Stimulated activated CD4-positive, alpha-beta T cell treated with anti-CD3 and anti-CD28 coated beads, Interleukin-1b, Interleukin-23, amount 100 ng/mL, for 1 hour (primary cell): ENCODE data around the gene PACC1.

Source experiments
- DNase-seq, 2 donors: peaks; one replicate each; pipeline ENCODE4 v3.0.0-alpha.2; 2020; ENCODE audit warnings: low read depth in 2 of 2

Gene PACC1

GRCh38 chr1:212414328-212415106 lies at the start of gene PACC1:
Gene PACC1, minus strand, starts transcription at chr1:212414886. Its CDS starts 129 bp downstream, at chr1:212414757.
- DNase-seq, result peak; percentile 63 to 68

DNA sequence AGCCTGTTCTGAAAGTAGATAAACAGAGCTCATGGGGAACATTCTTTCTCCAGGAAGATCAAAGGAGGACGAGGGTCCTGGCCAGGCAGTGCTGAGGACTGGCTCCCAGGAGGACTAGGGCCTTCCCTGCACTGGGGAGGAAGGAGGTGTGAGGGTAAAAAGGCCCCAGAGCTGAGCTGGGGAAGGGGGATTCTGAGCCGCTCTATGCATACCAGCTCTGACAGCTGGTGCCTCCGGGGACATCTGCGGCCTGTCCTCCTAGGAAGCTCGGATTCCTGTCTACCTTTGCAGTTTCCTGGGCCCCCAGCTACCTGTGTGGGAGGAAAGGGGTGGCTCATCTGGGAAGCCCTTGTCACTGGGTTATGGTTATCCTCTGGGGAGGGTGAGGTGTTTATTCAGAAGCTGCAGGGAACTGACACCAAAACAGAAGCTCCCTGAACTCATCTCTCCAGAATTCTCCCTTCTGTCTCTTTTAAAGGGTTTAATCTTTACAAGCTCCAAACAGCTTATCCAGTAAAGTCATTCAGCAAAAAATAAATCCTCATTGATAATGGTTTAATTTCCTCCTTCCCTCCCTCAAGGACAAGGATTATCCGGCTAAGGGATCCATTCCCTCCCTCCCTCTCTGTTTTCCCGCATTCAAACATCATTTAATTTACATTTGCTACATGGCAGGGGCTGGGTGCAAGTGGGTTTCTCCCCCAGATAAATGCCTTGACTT lies 49.0 kb upstream of the PACC1 start:
- DNase-seq, result no peak

- DNase-seq, result no peak
Measured at GRCh38 chr1:212461916-212462660, 47.4 kb upstream of the PACC1 start.

DNA sequence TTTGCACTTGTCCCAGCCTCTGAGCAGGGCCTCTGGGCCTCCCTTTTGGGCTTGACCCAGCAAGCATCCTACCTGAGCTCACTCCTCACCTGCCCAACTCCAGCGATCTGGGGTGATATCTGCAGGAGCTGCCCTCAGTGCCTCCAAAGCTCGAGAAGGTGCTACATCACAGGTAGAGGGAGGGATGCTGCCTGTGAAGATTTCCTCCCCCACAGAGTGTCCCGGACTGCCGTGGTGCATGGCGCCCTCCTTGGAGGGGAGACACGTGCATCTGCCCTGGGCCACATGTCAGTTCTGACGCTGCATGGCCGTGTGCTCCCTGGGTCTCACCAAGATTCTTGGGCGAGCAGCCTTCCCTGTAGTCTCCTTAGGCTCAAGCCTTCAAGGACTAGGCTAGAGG lies 45.7 kb upstream of the PACC1 start:
- no peak for DNase-seq

GRCh38 chr1:212459656-212460055 lies 45.0 kb upstream of the PACC1 start:
- DNase-seq, result no peak

DNA sequence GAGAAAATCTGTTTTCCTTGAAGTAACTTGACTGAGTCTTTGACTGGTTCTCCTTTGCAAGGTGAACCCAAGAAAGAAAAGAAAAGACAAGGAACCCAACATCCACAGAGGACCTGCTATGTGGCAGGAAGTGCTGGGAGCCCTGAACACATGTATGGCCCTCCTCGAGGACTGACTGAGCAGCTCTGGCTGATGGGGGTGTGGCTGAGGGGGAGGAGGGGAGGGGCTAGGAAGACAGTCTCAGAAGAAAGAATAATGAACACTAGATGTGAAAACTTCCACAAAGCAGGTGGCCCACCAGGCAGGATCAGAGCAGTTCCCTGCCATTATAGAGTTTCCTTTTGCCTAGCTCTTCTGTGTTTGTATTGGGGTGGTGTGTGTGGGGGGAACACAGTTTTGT lies 44.1 kb upstream of the PACC1 start:
- no peak for DNase-seq

DNA sequence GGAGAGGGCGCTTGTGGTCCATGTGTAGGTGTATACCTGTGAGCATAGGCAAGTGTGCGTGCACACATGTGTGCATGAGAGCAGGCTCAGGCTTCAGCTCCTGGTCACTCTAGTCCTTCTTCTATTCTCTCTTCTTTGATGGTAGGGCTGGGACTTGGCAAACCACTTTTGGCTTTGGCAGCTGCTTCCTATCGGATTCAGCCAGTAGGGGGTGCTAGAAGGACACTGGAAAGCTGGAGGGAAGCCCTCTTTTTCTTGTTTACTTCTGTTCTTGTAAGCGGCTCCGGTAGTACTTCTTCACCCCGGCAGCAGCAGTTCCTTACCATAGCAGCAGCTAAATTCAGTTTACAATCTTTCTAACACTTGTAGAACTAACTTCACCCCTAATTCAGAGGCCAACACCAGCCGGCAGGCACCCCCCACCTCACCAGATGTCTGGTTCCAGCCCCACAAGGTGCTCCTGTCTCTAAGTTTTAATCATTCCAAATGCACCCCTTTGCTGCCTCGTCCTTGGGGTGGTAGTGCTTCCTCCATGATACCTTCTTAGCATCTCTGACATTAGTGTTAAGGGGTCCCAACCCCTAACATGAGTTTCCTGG lies 43.2 kb upstream of the PACC1 start:
- DNase-seq, result peak in 1 of 2 donors; percentile 38

DNA sequence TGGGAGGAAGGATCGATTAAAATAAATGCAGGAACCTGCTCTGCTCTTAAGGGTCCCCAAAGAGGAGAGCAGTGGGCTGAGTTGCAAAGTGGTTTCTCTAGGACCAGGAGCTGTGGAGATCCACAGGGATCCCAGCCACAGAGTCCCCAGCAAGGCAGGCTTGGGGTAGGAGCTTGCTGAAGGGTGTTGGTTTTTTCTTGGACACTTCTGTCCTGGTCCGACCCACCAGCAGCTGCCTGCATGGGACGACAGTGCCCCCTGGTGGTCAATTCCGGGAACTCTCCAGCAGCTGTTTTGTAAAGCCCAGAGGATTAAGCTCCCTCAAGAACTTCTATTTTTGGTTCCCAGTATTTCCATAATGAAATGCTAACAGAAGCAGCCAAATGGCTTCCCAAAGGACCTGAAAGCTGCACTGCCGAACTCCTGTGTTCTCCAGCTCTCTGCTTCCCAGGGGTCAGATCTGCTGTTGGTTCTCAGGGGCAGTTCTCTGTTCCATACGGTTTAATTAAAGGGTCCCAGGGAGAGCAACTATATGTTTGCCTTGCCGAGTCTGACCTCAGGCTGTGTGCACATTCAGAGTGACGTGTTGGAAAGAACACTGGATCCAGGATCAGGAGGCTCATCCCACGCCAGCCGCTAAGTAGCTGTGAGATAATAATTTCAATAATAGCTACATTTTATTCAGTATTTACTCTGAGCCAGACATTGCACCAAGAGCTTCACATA lies 41.3 kb upstream of the PACC1 start:
- peak; percentile 58 to 80 for DNase-seq

DNA sequence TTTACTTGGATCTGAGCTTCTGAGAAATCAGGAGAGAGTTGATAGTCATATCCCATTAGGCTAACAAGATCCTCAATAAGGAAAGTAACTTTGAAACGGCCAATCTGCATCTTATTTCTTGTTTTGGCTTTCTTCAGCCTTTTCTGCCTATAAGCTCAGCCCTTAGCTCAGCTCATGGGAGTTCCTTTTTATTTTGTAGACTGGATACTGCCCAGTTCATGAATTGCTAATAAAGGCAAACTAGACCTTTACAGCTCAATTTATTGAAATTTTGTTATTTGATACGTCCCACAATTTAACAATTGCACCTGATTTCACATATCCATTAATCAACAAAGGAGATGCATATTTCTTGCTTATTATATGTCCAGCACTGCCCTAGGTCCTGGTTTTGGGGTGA lies 40.7 kb upstream of the PACC1 start:
- no peak for DNase-seq

DNA sequence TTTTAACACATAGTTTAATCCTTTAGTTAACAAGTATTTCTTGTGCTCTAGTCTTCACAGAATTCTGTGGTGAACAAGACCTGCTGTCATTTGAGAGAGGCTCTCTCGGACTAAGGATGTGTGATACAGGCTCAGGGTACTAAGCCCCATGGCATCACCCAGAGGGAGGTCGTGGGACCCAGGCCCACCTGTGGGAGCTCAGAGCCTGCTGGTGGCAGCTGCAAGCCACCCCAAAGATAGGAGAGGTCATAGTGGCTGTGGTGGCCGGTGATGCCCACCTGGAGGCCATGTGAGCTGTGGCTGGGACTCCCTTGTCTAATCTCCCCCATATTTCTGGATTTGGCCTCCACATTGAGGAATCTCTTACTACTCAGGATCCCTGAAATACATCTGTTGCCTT lies 40.1 kb upstream of the PACC1 start:
- DNase-seq, result no peak

GRCh38 chr1:212453156-212453857 lies 38.6 kb upstream of the PACC1 start:
- DNase-seq, result no peak

- DNase-seq, result no peak
Measured at GRCh38 chr1:212452323-212453155, 37.9 kb upstream of the PACC1 start.

DNA sequence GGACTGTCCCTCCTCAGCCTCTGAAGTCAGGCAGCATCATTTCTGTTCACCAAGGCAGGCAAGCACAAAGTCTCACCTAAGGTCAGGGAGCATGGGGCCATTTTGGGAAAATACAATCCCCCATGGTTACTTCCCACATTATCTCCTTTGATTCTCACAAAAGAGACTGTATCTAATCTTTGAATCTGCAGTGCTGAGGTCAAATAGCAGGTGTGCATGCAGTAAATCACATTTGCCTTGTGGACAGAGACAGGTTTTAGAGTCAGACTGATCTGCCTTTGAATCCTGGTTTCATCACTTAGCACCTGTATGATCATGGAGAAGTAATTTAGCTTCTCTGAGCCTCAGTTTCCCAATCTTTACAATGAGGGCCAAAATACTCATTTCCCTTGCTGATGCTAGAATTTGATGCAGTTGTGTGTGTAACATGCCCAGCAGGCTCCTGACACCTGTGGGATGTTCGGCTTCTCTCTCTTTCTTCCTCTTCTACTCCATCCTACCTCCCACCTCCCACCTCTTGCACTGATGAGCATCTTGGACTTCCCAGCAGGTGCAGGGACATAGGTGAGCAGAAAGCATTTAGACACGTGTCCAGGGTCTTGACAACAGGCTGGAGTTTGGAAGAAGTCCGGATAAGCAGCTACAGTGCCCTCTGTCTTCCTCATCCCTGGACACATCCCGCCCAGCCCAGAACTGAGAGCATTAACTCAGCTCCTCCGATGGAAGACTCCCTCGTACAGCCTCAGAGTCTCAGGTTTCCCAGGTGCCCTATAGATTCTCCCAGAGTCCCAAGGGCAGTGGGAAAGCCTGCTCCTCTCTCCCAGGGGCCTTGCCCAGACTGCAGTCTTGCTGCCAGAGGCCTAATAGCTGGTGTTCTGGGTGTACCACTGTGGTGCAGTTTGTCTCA lies 37.0 kb upstream of the PACC1 start:
- no peak for DNase-seq

DNA sequence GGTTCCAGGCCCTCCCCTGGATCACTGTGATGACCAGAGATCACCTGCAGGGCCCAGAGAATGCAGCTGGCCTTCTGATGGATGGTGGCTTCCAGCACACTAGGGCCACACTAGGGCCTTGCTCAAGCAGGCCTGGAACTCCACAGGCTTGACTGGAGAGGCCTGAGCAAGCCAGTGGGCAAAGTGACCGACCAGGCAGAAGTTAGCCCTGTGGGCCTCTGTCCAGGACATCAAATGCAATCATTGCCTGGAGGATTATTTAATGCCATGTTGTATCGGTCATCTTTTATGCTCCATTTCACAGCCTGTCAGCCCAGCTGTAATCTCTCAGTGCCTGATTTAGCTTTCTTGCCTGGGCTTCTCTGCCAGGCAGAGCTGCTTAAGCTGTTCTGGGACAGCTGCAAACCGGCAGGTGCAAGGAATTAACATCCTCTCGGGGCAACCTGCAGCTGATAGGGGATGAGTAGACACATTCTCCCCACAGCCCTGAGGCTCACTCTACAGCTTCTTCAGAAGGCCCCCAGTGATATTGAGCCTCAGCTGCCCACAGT lies 35.7 kb upstream of the PACC1 start:
- no peak for DNase-seq

- DNase-seq, result no peak
Measured at GRCh38 chr1:212447478-212447877, 32.8 kb upstream of the PACC1 start.

DNA sequence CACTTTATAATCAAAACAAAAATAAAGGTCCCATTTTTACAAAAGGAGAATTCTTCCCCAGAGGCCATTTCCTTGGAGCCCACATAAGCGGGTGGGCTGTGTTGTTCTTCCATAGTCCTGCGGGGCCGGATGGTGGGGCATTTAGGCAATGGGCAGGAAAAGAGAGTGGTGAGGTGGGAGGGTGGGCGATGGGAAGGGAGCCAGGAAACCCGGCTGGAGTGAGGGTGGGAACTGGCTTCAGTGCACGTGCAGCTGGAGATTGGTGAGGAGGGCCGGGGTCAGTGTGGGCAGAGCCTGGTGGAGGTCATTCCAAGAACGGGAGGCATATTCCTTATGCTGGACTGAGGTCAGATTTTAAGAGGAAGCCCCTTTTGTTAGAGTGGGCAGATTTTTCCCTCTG lies 31.6 kb upstream of the PACC1 start:
- DNase-seq, result no peak

DNA sequence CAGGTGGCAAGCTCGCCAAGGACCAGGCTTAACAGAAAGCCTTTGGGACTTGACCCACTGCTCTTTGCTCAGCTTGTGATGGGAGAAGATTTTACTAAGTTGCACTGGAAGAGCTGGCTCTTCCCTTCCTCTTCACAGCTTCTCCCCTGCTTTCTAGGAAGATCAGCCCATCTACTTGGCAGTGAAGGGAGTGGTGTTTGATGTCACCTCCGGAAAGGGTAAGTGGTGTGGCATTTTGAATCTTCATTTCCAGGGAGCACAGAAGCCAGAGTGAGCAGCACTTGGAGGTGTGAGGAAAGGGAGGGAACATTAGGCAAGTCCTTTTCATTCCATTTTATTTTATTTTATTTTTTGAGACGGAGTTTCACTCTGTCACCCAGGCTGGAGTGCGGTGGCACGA lies 27.7 kb upstream of the PACC1 start:
- no peak for DNase-seq

- DNase-seq, result no peak
Measured at GRCh38 chr1:212440419-212440818, 25.7 kb upstream of the PACC1 start.

DNA sequence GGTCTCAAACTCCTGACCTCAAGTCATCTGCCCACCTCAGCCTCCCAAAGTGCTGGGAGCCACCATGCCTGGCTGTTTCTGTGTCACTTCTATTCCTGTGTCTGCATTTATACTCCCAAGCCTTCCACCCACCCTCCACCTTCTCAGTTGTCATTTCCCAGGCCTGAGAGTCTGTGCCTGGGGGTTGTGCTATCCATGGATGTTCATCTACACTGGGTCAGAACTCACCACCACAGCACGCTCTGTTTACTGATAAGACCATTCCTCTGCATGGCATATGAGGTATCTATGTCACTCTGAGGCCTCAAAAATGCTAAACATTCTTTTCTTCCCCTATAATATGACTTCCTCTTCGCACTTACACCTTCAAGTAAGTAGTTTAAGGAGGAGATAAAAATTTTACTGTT lies 24.1 kb upstream of the PACC1 start:
- DNase-seq, result no peak
